GM23248 (cell line): Measurements from ENCODE around the gene NEK6. TPM values are rescaled to one million over a fixed set of nuclear protein-coding genes. Genes with fewer than 3 reads are reported as not detected.

ENCODE experiments used
- DNase-seq: peaks from one replicate; pipeline ENCODE4 v3.0.0-alpha.2; 2015
- H2AFZ ChIP-seq: fragments of 200-600 bp; sonication (generic); 2 replicates; pipeline ENCODE4 v1.6.1; 2016; ENCODE audit warnings: antibody characterized with exemption
- H3F3A ChIP-seq: fragments of 200-600 bp; sonication (generic); 2 replicates; pipeline ENCODE4 v1.6.1; 2016; ENCODE audit warnings: mild to moderate bottlenecking, antibody characterized with exemption, mixed run types; ENCODE audit not compliant: insufficient read depth
- H3K27ac ChIP-seq: fragments of 200-600 bp; sonication (generic); 2 replicates; pipeline ENCODE4 v1.5.1; 2016; ENCODE audit warnings: mild to moderate bottlenecking
- H3K27me3 ChIP-seq: fragments of 200-600 bp; sonication (generic); replicated peaks from 2 replicates; pipeline ENCODE4 v1.6.1; 2016; ENCODE audit warnings: mild to moderate bottlenecking; ENCODE audit not compliant: insufficient read depth
- H3K36me3 ChIP-seq: fragments of 200-600 bp; sonication (generic); 2 replicates; pipeline ENCODE4 v1.6.1; 2016; ENCODE audit warnings: low read depth, mild to moderate bottlenecking
- H3K4me1 ChIP-seq: fragments of 200-600 bp; sonication (generic); 2 replicates; pipeline ENCODE4 v1.6.1; 2016; ENCODE audit warnings: mild to moderate bottlenecking; ENCODE audit not compliant: insufficient read depth
- H3K4me2 ChIP-seq: fragments of 200-600 bp; sonication (generic); one replicate; pipeline ENCODE4 v1.6.1; 2016; ENCODE audit warnings: mild to moderate bottlenecking; ENCODE audit not compliant: unreplicated experiment
- H3K4me3 ChIP-seq: fragments of 200-600 bp; sonication (generic); 2 replicates; pipeline ENCODE4 v1.5.1; 2016; ENCODE audit warnings: mild to moderate bottlenecking
- H3K79me2 ChIP-seq: fragments of 200-600 bp; sonication (generic); 2 replicates; pipeline ENCODE4 v1.6.1; 2016; ENCODE audit warnings: mild to moderate bottlenecking; ENCODE audit not compliant: insufficient read depth
- H3K9ac ChIP-seq: fragments of 200-600 bp; sonication (generic); 2 replicates; pipeline ENCODE4 v1.6.1; 2016; ENCODE audit warnings: mild to moderate bottlenecking
- H3K9me2 ChIP-seq: fragments of 200-600 bp; sonication (generic); 2 replicates; pipeline ENCODE4 v1.6.1; 2016; ENCODE audit warnings: mixed run types, mild to moderate bottlenecking, moderate library complexity; ENCODE audit not compliant: insufficient read depth
- H3K9me3 ChIP-seq: fragments of 200-600 bp; sonication (generic); one replicate; pipeline ENCODE4 v1.6.1; 2017; ENCODE audit warnings: low read depth
- H4K20me1 ChIP-seq: fragments of 200-600 bp; sonication (generic); 2 replicates; pipeline ENCODE4 v1.6.0; 2016; ENCODE audit not compliant: insufficient read depth
- EZH2 ChIP-seq: fragments of 200-600 bp; sonication (generic); IDR thresholded peaks from 2 replicates; pipeline ENCODE4 v1.6.1; 2018; ENCODE audit warnings: antibody characterized with exemption, mild to moderate bottlenecking; ENCODE audit not compliant: insufficient read depth, poor library complexity, severe bottlenecking
- EZH2phosphoT487 ChIP-seq: fragments of 200-600 bp; sonication (generic); IDR thresholded peaks from 2 replicates; pipeline ENCODE4 v1.6.1; 2018; ENCODE audit warnings: antibody characterized with exemption, moderate library complexity, mild to moderate bottlenecking, low read depth; ENCODE audit not compliant: insufficient read depth
- WGBS, 2 experiments: methylation state at CpG; one replicate each; pipeline ENCODE4 v1.1.6; 2015 to 2017; ENCODE audit warnings: low lambda C conversion rate in 2 of 2, low coverage in 1 of 2; ENCODE audit errors: missing lambda C conversion rate in 2 of 2; 5-methylcytosine and 5-hydroxymethylcytosine counted together
- in situ Hi-C: fragments of 300-500 bp; cut with MboI; formaldehyde crosslinking; loops from 2 replicates; pipeline ENCODE4 v1.15.0; 2020
- polyA plus RNA-seq: library from polyadenylated mRNA; unstranded; fragments of >200 nt; fragmentation: Nextera tagmentation; extraction: Ambion mirVana; gene quantifications from 2 replicates; pipeline ENCODE4 v1.2.1, GENCODE V29; 2016
- total RNA-seq: library from RNA; depleted of rRNA; stranded (reverse); fragments of >200 nt; shearing (Covaris generic); gene quantifications from 2 replicates; pipeline ENCODE4 v1.2.3, GENCODE V29; 2014

NEK6 gene
- total and polyA plus RNA-seq, 2 experiments from 2014 or later, result 43.7 to 69.6 TPM

- Histone ChIP-seq H3K9me3 (no peaks in the 10 kb centered on the region), H3K79me2 (no peaks in the 10 kb centered on the region), H3F3A (no peaks in the 10 kb centered on the region), H3K9ac (no peak overlapping the region), H3K4me2 (no peak overlapping the region), H3K4me3 (no peak overlapping the region), H3K36me3 (no peaks in the 10 kb centered on the region), H2AFZ (no peak overlapping the region), H3K9me2 (no peaks in the 10 kb centered on the region), H3K4me1 (peaks cover 4% of the 10 kb centered on the region; the same call in 1 of the 2 replicates), H4K20me1 (no peaks in the 10 kb centered on the region), H3K27me3 (no peaks in the 10 kb centered on the region), H3K27ac (no peak overlapping the region)
- no peak for TF ChIP-seq EZH2phosphoT487
- no peak for TF ChIP-seq EZH2
- in situ Hi-C loops, result no loop called here
- DNase-seq, result no peak
- 81 to 84% methylated on average over 3 of the region's 3 CpGs for WGBS, 2 experiments
These were observed 36.1 kb upstream of the NEK6 start for GRCh38 chr9:124221676-124222075.

DNA sequence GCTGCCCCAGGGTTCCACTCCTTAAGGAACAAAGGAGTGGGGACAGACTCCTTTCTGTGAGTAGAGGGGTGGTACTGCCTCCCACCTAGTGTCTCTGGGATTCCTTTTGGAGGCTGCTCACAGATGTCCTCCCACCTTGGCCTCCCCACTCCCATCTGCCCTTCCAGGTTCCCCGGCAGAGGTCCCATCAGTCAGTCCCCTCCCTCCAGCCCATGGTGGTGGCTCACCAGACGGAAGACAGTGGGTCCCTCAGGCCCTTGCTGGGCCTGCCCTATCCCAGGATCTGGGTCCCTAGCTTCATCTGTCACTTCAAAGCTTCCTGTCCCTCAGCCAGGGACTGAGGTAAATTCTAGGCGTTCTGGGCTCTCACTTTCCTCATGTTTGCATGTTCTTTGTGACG is 35.6 kb upstream of the NEK6 start:
- no peak for TF ChIP-seq EZH2
- no peak for TF ChIP-seq EZH2phosphoT487
- no peak overlapping the region for H3K9ac ChIP-seq
- 84 to 94% methylated on average over 4 of the region's 4 CpGs for WGBS, 2 experiments
- no peak for DNase-seq
- no peaks in the 10 kb centered on the region for H3K27me3 ChIP-seq
- no peak overlapping the region for H2AFZ ChIP-seq
- H4K20me1 ChIP-seq, result no peaks in the 10 kb centered on the region
- no peaks in the 10 kb centered on the region for H3K9me3 ChIP-seq
- no peaks in the 10 kb centered on the region for H3K79me2 ChIP-seq
- H3F3A ChIP-seq, result no peaks in the 10 kb centered on the region
- in situ Hi-C loops, result no loop called here
- H3K4me2 ChIP-seq, result no peak overlapping the region
- no peak overlapping the region for H3K27ac ChIP-seq
- no peak overlapping the region for H3K4me3 ChIP-seq
- no peaks in the 10 kb centered on the region for H3K36me3 ChIP-seq
- no peaks in the 10 kb centered on the region for H3K9me2 ChIP-seq
- H3K4me1 ChIP-seq, result peaks cover 4% of the 10 kb centered on the region; the same call in 1 of the 2 replicates

- H3K4me1 ChIP-seq, result peaks cover 4% of the 10 kb centered on the region; the same call in 1 of the 2 replicates
- no peaks in the 10 kb centered on the region for H3K36me3 ChIP-seq
- H2AFZ ChIP-seq, result no peak overlapping the region
- WGBS, 2 experiments, result 68 to 74% methylated on average over 10 of the region's 10 CpGs
- TF ChIP-seq EZH2phosphoT487 (no peak), EZH2 (no peak)
- no peaks in the 10 kb centered on the region for H4K20me1 ChIP-seq
- in situ Hi-C loops, result no loop called here
- H3K9ac ChIP-seq, result no peak overlapping the region
- no peaks in the 10 kb centered on the region for H3K79me2 ChIP-seq
- H3F3A ChIP-seq, result no peaks in the 10 kb centered on the region
- peak; percentile 61 for DNase-seq
- no peak overlapping the region for H3K27ac ChIP-seq
- H3K4me3 ChIP-seq, result no peak overlapping the region
- H3K27me3 ChIP-seq, result no peaks in the 10 kb centered on the region
- H3K9me3 ChIP-seq, result no peaks in the 10 kb centered on the region
- no peaks in the 10 kb centered on the region for H3K9me2 ChIP-seq
- no peak overlapping the region for H3K4me2 ChIP-seq
These were observed 34.6 kb upstream of the NEK6 start for GRCh38 chr9:124222918-124223720.

DNA sequence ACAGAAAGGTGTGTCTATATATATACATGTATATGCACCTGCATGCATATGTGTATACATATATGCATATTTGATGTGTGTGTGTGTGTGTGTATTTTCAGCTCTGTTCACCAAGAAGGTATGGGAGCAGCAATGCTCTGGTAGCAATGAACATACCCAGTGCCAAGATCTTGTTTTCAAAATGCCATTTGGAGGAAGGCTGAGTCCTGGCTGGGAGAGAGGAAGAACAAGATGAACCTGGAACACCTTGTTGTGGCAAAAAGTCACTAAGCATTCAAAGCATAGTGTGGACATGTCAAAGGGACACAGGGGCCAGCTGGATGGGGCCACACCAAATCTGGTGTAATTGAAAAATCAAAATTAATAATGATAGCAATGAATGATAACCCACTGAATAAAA is 31.8 kb upstream of the NEK6 start:
- Histone ChIP-seq H3K9me2 (no peaks in the 10 kb centered on the region), H3K4me3 (no peak overlapping the region), H3K9ac (no peak overlapping the region), H3K79me2 (no peaks in the 10 kb centered on the region), H3F3A (no peaks in the 10 kb centered on the region), H3K36me3 (no peaks in the 10 kb centered on the region), H3K9me3 (no peaks in the 10 kb centered on the region), H3K27ac (no peak overlapping the region), H3K27me3 (0 out of 2 replicates have a peak, but pooled peaks cover 3% of the 10 kb centered on the region), H2AFZ (no peak overlapping the region), H4K20me1 (no peaks in the 10 kb centered on the region), H3K4me1 (no peaks in the 10 kb centered on the region), H3K4me2 (no peak overlapping the region)
- TF ChIP-seq EZH2phosphoT487 (no peak), EZH2 (no peak)
- DNase-seq, result no peak
- in situ Hi-C loops, result no loop called here

GRCh38 chr9:124228516-124228915 is 29.2 kb upstream of the NEK6 start:
- in situ Hi-C loops, result no loop called here
- Histone ChIP-seq H3F3A (no peaks in the 10 kb centered on the region), H3K9ac (no peak overlapping the region), H3K4me1 (no peaks in the 10 kb centered on the region), H3K36me3 (no peaks in the 10 kb centered on the region), H3K79me2 (no peaks in the 10 kb centered on the region), H3K27me3 (0 out of 2 replicates have a peak, but pooled peaks cover 3% of the 10 kb centered on the region), H3K9me2 (no peaks in the 10 kb centered on the region), H3K4me2 (no peak overlapping the region), H3K4me3 (no peak overlapping the region), H3K27ac (no peak overlapping the region), H2AFZ (no peak overlapping the region), H4K20me1 (no peaks in the 10 kb centered on the region), H3K9me3 (no peaks in the 10 kb centered on the region)
- DNase-seq, result no peak
- 81 to 87% methylated on average over 2 of the region's 2 CpGs for WGBS, 2 experiments
- TF ChIP-seq EZH2 (no peak), EZH2phosphoT487 (no peak)
